Regular cardiac myocyte (primary cell): Measurements from ENCODE around the gene USP17L17. TPM values are rescaled to one million over a fixed set of nuclear protein-coding genes. Genes with fewer than 3 reads are reported as not detected.

Experiments
- total RNA-seq: library from RNA; depleted of rRNA; stranded (reverse); fragments of >200 nt; gene quantifications from 2 replicates; pipeline ENCODE4 v1.2.3, GENCODE V29; 2014

The USP17L17 gene
- total RNA-seq, result under 0.01 TPM in 1 of 2 replicates, not detected in the other

GRCh38 chr4:9243579-9243978 is at the start of gene USP17L17:
Gene USP17L17 (plus strand): TSS chr4:9243879. CDS start chr4:9243879, 0 bp downstream.

GRCh38 chr4:9210357-9210756 is 33.3 kb upstream of the USP17L17 start, which contains the start of gene USP17L10:
Gene USP17L10 (plus strand): TSS chr4:9210657. CDS start chr4:9210657, 0 bp downstream.

GRCh38 chr4:9215105-9215504 is 28.6 kb upstream of the USP17L17 start, which contains the start of gene USP17L11:
Gene USP17L11 (plus strand): TSS chr4:9215405. CDS start chr4:9215405, 0 bp downstream.

GRCh38 chr4:9219852-9220251 is 23.8 kb upstream of the USP17L17 start, which contains the start of gene USP17L12:
Gene USP17L12 (plus strand): TSS chr4:9220152. CDS start chr4:9220152, 0 bp downstream.

GRCh38 chr4:9224596-9224995 is 19.1 kb upstream of the USP17L17 start, which contains the start of gene USP17L13:
Gene USP17L13 (plus strand): TSS chr4:9224896. CDS start chr4:9224896, 0 bp downstream.

GRCh38 chr4:9234085-9234484 is 9.6 kb upstream of the USP17L17 start, which contains the start of gene USP17L15:
Gene USP17L15 (plus strand): TSS chr4:9234385. CDS start chr4:9234385, 0 bp downstream.

GRCh38 chr4:9247953-9248680 is 4.4 kb downstream of the USP17L17 start, which contains the start of gene USP17L18:
Gene USP17L18 (plus strand): TSS chr4:9248630. CDS start chr4:9248630, 0 bp downstream.

GRCh38 chr4:9253078-9253477 is 9.4 kb downstream of the USP17L17 start, which contains the start of gene USP17L19:
Gene USP17L19 (plus strand): TSS chr4:9253378. CDS start chr4:9253378, 0 bp downstream.

GRCh38 chr4:9257824-9258223 is 14.1 kb downstream of the USP17L17 start, which contains the start of gene USP17L20:
Gene USP17L20 (plus strand): TSS chr4:9258124. CDS start chr4:9258124, 0 bp downstream.

GRCh38 chr4:9262572-9262971 is 18.9 kb downstream of the USP17L17 start, which contains the start of gene USP17L21:
Gene USP17L21 (plus strand): TSS chr4:9262872. CDS start chr4:9262872, 0 bp downstream.

GRCh38 chr4:9267319-9267718 is 23.6 kb downstream of the USP17L17 start, which contains the start of gene USP17L22:
Gene USP17L22 (plus strand): TSS chr4:9267619. CDS start chr4:9267619, 0 bp downstream.

Other genes starting within 250 kb of the USP17L17 start
- not detected in 2 replicates for gene FAM90A26, start 73.5 kb upstream of the USP17L17 start, total RNA-seq
- gene USP17L10, start 33.2 kb upstream of the USP17L17 start, total RNA-seq, result not detected in 2 replicates
- not detected in 2 replicates for gene USP17L11, start 28.5 kb upstream of the USP17L17 start, total RNA-seq
- not detected in 2 replicates for gene USP17L12, start 23.7 kb upstream of the USP17L17 start, total RNA-seq
- gene USP17L13, start 19.0 kb upstream of the USP17L17 start, total RNA-seq, result under 0.01 TPM in 1 of 2 replicates, not detected in the other
- not detected in 2 replicates for gene USP17L15, start 9.5 kb upstream of the USP17L17 start, total RNA-seq
- gene USP17L18, start 4.8 kb downstream of the USP17L17 start, total RNA-seq, result not detected in 2 replicates
- gene USP17L19, start 9.5 kb downstream of the USP17L17 start, total RNA-seq, result not detected in 2 replicates
- not detected in 2 replicates for gene USP17L20, start 14.2 kb downstream of the USP17L17 start, total RNA-seq
- not detected in 2 replicates for gene USP17L21, start 19.0 kb downstream of the USP17L17 start, total RNA-seq
- gene USP17L22, start 23.7 kb downstream of the USP17L17 start, total RNA-seq, result not detected in 2 replicates
- not detected in 2 replicates for gene USP17L24, start 81.3 kb downstream of the USP17L17 start, total RNA-seq
- not detected in 2 replicates for gene USP17L25, start 86.0 kb downstream of the USP17L17 start, total RNA-seq
- gene USP17L26, start 90.8 kb downstream of the USP17L17 start, total RNA-seq, result not detected in 2 replicates
- gene USP17L5, start 95.5 kb downstream of the USP17L17 start, total RNA-seq, result not detected in 2 replicates
- gene USP17L27, start 100.3 kb downstream of the USP17L17 start, total RNA-seq, result not detected in 2 replicates
- not detected in 2 replicates for gene USP17L28, start 105.0 kb downstream of the USP17L17 start, total RNA-seq
- gene USP17L29, start 109.8 kb downstream of the USP17L17 start, total RNA-seq, result not detected in 2 replicates
- not detected in 2 replicates for gene USP17L30, start 119.2 kb downstream of the USP17L17 start, total RNA-seq
- not detected in 2 replicates for gene DEFB131A, start 200.5 kb downstream of the USP17L17 start, total RNA-seq